ENCODE results near the gene CDH11. TPM values are rescaled to one million over a fixed set of nuclear protein-coding genes. Genes with fewer than 3 reads are reported as not detected.

The CDH11 gene
- total RNA-seq, 8 experiments from 2014 or later: 14.9 to 567 (median 49.1) TPM

DNA sequence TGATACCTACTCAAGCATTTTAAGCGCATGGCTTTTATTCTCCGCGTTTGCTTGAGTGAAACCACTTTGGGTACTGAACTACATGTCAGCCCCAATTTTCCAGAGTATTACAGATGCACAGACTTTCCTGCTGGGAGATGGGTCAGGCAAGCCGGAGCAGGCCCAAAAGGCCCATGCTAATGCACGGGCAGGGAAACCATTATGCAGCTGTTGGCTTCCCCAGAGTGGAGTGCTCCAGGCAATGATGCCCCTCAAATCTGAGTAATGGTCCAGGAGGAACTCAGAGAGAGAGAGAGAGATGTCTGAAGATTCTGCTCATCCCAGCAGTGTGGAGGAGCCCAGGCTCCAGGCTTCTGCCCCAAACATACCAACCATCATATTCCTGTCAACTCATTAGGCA lies 80.2 kb downstream of the CDH11 start:
- 83 to 100% (median 96%) methylated on average over 2 to 5 of the region's 5 CpGs; no CpG with 5 or more reads in 2 of the 10 experiments for WGBS, 10 experiments
- ATAC-seq (replicated peaks in 6 of 8): no peak
- peaks cover 13 to 15% of the 10 kb centered on the region in 2 donors for H3K4me1 ChIP-seq (replicated peaks in 1 of 2)
- in situ Hi-C loops (cut with MboI; ENCODE audit: low pct_unique_long_range_greater_than_20kb in 2 of 9, low sequenced_read_pairs in 9 of 9, unreplicated experiment in 9 of 9): no loop called here
- no peak overlapping the region for H3K27ac ChIP-seq
- H3K4me3 ChIP-seq: no peak overlapping the region

GRCh38 chr16:65038100-65038499 lies 83.8 kb downstream of the CDH11 start:
- H3K4me3 ChIP-seq: no peak overlapping the region
- H3K4me1 ChIP-seq (replicated peaks in 1 of 2): peaks cover 7 to 15% of the 10 kb centered on the region in 2 donors
- peak in 5 of 8 experiments; percentile 73 to 84 (median 76) for ATAC-seq (replicated peaks in 6 of 8)
- 17 to 100% (median 33%) methylated on average over 3 to 9 of the region's 9 CpGs; no CpG with 5 or more reads in 1 of the 10 experiments for WGBS, 10 experiments
- no peak overlapping the region for H3K27ac ChIP-seq
- in situ Hi-C loops (cut with MboI; ENCODE audit: low pct_unique_long_range_greater_than_20kb in 2 of 9, low sequenced_read_pairs in 9 of 9, unreplicated experiment in 9 of 9): no loop called here

DNA sequence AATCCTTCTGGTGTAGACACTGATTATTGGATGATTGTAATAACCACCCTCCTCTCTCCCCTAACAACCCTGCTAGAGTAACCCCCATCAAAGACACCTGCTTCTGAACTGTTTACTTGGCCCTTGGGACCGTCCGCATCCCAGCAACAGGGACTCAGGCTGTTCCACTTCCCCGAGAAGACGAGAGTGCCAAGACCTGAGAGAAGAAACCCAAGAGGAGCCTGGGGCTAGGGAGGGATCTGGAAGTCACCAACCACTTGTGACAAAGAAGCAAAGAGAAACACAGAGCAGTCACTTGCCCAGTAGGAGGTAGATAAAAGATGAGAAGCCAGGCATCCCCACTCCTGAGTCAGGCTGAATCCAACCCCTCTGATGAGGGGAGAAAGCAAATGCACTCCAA lies 84.3 kb downstream of the CDH11 start:
- ATAC-seq (replicated peaks in 6 of 8): peak in 2 of 8 experiments; percentile 33 to 64
- in situ Hi-C loops (cut with MboI; ENCODE audit: low pct_unique_long_range_greater_than_20kb in 2 of 9, low sequenced_read_pairs in 9 of 9, unreplicated experiment in 9 of 9): no loop called here
- 80 to 100% (median 86%) methylated on average over 1 to 4 of the region's 4 CpGs; no CpG with 5 or more reads in 5 of the 10 experiments for WGBS, 10 experiments
- Histone ChIP-seq H3K4me1 (replicated peaks in 1 of 2) (peaks cover 7 to 15% of the 10 kb centered on the region in 2 donors), H3K4me3 (no peak overlapping the region), H3K27ac (no peak overlapping the region)

GRCh38 chr16:65034915-65035314 lies 86.9 kb downstream of the CDH11 start:
- H3K27ac ChIP-seq: no peak overlapping the region
- in situ Hi-C loops (cut with MboI; ENCODE audit: low pct_unique_long_range_greater_than_20kb in 2 of 9, low sequenced_read_pairs in 9 of 9, unreplicated experiment in 9 of 9): no loop called here
- no peak for ATAC-seq (replicated peaks in 6 of 8)
- 75 to 93% (median 81%) methylated on average over 1 to 6 of the region's 8 CpGs; no CpG with 5 or more reads in 4 of the 10 experiments for WGBS, 10 experiments
- peaks cover 7 to 9% of the 10 kb centered on the region in 2 donors for H3K4me1 ChIP-seq (replicated peaks in 1 of 2)
- H3K4me3 ChIP-seq: no peak overlapping the region

GRCh38 chr16:65032387-65032786 lies 89.5 kb downstream of the CDH11 start:
- Histone ChIP-seq H3K4me1 (replicated peaks in 1 of 2) (peaks cover 0 to 3% of the 10 kb centered on the region in 2 donors), H3K27ac (no peak overlapping the region), H3K4me3 (no peak overlapping the region)
- in situ Hi-C loops (cut with MboI; ENCODE audit: low pct_unique_long_range_greater_than_20kb in 2 of 9, low sequenced_read_pairs in 9 of 9, unreplicated experiment in 9 of 9): no loop called here
- 80 to 100% (median 93%) methylated on average over 1 to 2 of the region's 2 CpGs; no CpG with 5 or more reads in 4 of the 10 experiments for WGBS, 10 experiments
- no peak for ATAC-seq (replicated peaks in 6 of 8)

DNA sequence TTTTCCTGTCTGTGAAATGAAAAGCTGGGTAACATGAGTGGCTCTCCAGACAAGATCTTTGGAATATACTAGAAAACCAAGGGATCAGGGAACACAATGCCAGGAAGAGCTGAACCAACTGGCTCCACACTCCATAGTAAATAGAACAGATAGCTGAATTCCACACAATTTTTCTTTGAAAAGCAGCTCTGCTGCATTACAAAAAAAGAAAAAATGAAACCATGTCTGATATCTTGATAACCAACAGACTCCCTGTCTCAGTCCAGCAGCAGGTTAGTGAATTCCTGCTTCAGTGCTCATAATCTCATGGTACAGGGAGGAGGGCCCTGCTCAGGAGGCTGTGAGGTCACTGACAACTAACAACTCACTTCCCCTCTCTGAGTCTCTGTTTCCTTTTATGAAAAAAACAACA lies 97.1 kb downstream of the CDH11 start:
- Histone ChIP-seq H3K4me1 (replicated peaks in 1 of 2) (peaks cover 0 to 4% of the 10 kb centered on the region in 2 donors), H3K4me3 (no peak overlapping the region), H3K27ac (no peak overlapping the region)
- in situ Hi-C loops (cut with MboI; ENCODE audit: low pct_unique_long_range_greater_than_20kb in 2 of 9, low sequenced_read_pairs in 9 of 9, unreplicated experiment in 9 of 9): no loop called here
- ATAC-seq (replicated peaks in 6 of 8): peak in 2 of 8 experiments; percentile 53 to 54

- H3K4me3 ChIP-seq: no peak overlapping the region
- 75 to 100% (median 97%) methylated on average over 1 to 4 of the region's 4 CpGs; no CpG with 5 or more reads in 1 of the 10 experiments for WGBS, 10 experiments
- peaks cover 0 to 4% of the 10 kb centered on the region in 2 donors for H3K4me1 ChIP-seq (replicated peaks in 1 of 2)
- in situ Hi-C loops (cut with MboI; ENCODE audit: low pct_unique_long_range_greater_than_20kb in 2 of 9, low sequenced_read_pairs in 9 of 9, unreplicated experiment in 9 of 9): no loop called here
- H3K27ac ChIP-seq: no peak overlapping the region
- no peak for ATAC-seq (replicated peaks in 6 of 8)
Observed at GRCh38 chr16:65023802-65024201, 98.1 kb downstream of the CDH11 start.

DNA sequence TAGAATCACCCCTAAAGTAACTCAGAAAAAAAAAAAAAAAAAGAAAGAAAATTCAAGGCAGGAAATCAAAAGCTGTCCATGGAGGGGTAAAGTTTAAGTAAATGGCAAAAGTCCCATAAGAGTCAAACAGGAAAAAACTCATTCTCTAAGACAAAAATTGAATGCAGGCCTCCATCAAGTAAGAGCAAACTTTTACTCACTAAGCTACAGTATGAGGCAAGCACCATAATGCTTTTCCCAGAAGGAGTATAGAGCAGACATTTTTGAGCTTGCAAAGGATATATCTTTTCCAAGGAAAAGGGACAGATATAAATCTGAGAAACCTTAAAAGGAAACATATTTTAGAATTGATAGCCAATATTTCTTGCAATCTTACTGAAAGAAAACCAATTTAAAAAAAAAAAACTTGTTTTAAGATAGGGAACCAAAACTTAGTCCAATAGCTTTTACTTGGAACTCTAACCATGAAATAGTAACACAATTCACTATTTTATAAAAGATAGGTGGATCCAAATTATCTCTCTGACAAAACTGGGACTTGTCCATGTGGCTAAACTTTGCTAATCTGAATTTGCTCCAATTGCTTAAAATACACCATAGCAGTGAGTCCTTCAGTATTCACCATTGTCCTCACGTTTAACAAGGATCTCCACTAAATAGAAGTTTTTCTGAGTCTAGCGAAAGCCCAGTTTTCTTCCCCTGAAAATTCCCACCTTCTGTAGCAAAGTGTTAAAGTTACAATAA lies 99.8 kb downstream of the CDH11 start:
- 51 to 100% (median 92%) methylated on average over 1 to 2 of the region's 2 CpGs for WGBS, 10 experiments
- no peak overlapping the region for H3K4me3 ChIP-seq
- H3K4me1 ChIP-seq (replicated peaks in 1 of 2): peaks cover 0 to 4% of the 10 kb centered on the region in 2 donors
- ATAC-seq (replicated peaks in 6 of 8): no peak
- no peak overlapping the region for H3K27ac ChIP-seq
- in situ Hi-C loops (cut with MboI; ENCODE audit: low pct_unique_long_range_greater_than_20kb in 2 of 9, low sequenced_read_pairs in 9 of 9, unreplicated experiment in 9 of 9): no loop called here

DNA sequence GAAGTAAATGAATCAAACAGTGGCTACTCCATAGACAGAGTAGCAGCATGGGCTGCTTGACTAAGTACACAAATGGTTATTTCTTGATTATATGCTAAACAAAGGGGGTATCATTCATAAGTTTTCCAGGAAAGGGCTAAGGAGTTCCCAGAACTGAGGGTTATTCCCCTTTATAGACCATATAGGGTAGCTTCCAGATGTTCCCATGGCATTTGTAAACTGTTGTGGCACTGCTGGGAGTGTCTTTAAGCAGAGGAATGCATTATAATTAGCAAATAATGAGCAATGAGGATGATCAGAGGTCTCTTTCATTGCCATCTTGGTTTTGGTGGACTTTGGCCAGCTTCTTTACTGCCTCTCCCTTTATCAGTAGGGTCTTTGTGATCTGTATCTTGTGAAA lies 105.1 kb downstream of the CDH11 start:
- peak in 3 of 8 experiments; percentile 35 to 82 (median 80) for ATAC-seq (replicated peaks in 6 of 8)
- Histone ChIP-seq H3K27ac (no peak overlapping the region), H3K4me1 (replicated peaks in 1 of 2) (no peaks in the 10 kb centered on the region), H3K4me3 (no peak overlapping the region)
- in situ Hi-C loops (cut with MboI; ENCODE audit: low pct_unique_long_range_greater_than_20kb in 2 of 9, low sequenced_read_pairs in 9 of 9, unreplicated experiment in 9 of 9): no loop called here

DNA sequence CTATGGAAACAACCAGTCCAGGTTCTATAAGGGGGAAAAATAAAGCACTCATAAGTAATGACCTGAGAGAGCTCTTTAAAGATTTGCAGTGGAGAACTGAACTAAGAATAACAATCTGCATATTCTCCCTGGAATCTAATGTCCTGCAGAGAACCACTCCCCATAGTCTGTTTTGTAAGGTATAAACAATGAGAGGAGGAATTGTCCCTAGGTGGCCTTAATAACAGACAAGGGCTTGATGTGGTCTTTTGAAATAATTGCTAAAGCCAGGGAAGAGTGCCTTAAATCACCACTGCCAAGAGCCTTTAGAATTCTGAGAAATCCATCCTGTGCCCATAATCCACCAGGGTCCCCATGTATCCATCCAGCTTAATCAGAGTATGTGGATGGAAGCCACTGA lies 106.3 kb downstream of the CDH11 start:
- H3K27ac ChIP-seq: no peak overlapping the region
- H3K4me1 ChIP-seq (replicated peaks in 1 of 2): no peaks in the 10 kb centered on the region
- H3K4me3 ChIP-seq: no peak overlapping the region
- in situ Hi-C loops (cut with MboI; ENCODE audit: low pct_unique_long_range_greater_than_20kb in 2 of 9, low sequenced_read_pairs in 9 of 9, unreplicated experiment in 9 of 9): no loop called here
- ATAC-seq (replicated peaks in 6 of 8): peak in 2 of 8 experiments; percentile 59 to 62

DNA sequence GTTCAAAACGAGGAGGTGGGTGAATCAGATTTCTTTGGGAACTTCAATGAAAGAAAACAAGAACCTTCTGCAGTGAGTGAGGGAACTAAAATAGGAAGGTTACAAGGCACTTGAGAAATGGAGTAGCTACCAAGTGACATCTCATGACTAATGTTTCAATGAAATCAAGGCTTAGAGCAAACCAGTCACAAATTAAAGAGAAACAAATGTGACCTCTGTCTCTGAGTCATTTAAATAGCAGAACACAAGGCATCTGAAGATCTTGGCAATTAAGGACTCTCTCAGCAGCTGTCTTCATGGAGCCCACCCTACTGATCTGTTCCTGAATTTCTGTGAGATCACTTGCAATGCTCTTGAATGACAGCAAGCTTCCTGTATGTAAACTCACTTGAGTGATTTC lies 109.5 kb downstream of the CDH11 start:
- Histone ChIP-seq H3K4me1 (replicated peaks in 1 of 2) (peaks cover 0 to 13% of the 10 kb centered on the region in 2 donors), H3K27ac (no peak overlapping the region), H3K4me3 (no peak overlapping the region)
- in situ Hi-C loops (cut with MboI; ENCODE audit: low pct_unique_long_range_greater_than_20kb in 2 of 9, low sequenced_read_pairs in 9 of 9, unreplicated experiment in 9 of 9): no loop called here
- peak in 1 of 8 experiments; percentile 10 for ATAC-seq (replicated peaks in 6 of 8)
- WGBS, 10 experiments: 0 to 86% (median 8%) methylated on average over 1 of the region's 1 CpG; no CpG with 5 or more reads in 6 of the 10 experiments

DNA sequence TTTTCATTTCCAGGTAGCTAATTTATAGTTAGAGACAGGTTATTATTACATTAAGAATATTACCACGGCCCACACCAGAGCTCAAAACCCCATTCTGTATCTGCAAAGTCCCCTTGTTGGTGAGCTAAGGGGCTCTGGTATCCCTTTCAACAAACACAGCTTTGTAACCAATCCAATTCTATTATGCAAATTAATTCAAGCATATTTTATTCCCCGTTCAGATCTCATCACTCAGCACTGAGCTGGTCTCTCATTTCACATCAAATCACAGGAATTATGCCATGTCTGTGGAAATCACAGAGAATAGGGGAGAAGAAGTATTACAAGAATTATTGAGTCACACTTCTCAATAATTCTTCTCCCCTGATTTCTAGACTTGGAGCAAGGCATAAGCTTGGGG lies 111.7 kb downstream of the CDH11 start:
- peak in 7 of 8 experiments; percentile 20 to 72 (median 60) for ATAC-seq (replicated peaks in 6 of 8)

DNA sequence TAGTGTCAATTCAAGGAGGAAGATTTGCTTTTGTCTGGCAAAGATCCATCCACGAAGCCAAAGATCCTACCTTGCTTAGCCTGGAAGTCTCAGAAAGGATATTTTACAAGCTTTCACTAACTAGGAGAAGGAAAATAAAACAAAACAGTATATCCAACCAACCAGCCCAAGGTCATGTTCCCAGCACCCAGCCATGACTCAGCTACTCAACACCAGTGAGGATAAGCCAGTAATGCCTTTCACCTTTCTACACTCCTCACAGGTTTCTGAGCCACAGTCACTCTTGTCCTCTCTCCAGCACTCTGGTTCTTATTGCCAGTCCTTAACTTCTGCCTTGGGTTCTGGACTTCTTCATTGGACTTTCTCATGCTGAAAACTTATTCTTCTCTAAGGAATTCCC lies 116.2 kb downstream of the CDH11 start:
- H3K27ac ChIP-seq: no peak overlapping the region
- in situ Hi-C loops (cut with MboI; ENCODE audit: low pct_unique_long_range_greater_than_20kb in 2 of 9, low sequenced_read_pairs in 9 of 9, unreplicated experiment in 9 of 9): no loop called here
- peaks cover 0 to 13% of the 10 kb centered on the region in 2 donors for H3K4me1 ChIP-seq (replicated peaks in 1 of 2)
- H3K4me3 ChIP-seq: no peak overlapping the region
- 88 to 100% (median 100%) methylated on average over 1 of the region's 1 CpG; no CpG with 5 or more reads in 3 of the 10 experiments for whole genome bisulfite sequencing, 10 experiments
- no peak for ATAC-seq (replicated peaks in 6 of 8)

More for the DNA sequence above, 111.7 kb downstream of the CDH11 start:
- no peak overlapping the region for H3K27ac ChIP-seq
- in situ Hi-C loops (cut with MboI; ENCODE audit: low pct_unique_long_range_greater_than_20kb in 2 of 9, low sequenced_read_pairs in 9 of 9, unreplicated experiment in 9 of 9): no loop called here
- peaks cover 0 to 13% of the 10 kb centered on the region in 2 donors for H3K4me1 ChIP-seq (replicated peaks in 1 of 2)
- 0 to 100% (median 52%) methylated on average over 1 to 2 of the region's 2 CpGs; no CpG with 5 or more reads in 2 of the 10 experiments for WGBS, 10 experiments
- no peak overlapping the region for H3K4me3 ChIP-seq

- WGBS, 10 experiments: 99 to 100% (median 100%) methylated on average over 1 to 9 of the region's 16 CpGs; no CpG with 5 or more reads in 3 of the 10 experiments
- no peak for ATAC-seq (replicated peaks in 6 of 8)
- H3K4me3 ChIP-seq: no peak overlapping the region
- H3K4me1 ChIP-seq (replicated peaks in 1 of 2): peaks cover 0 to 4% of the 10 kb centered on the region in 2 donors
- no peak overlapping the region for H3K27ac ChIP-seq
- in situ Hi-C loops (cut with MboI; ENCODE audit: low pct_unique_long_range_greater_than_20kb in 2 of 9, low sequenced_read_pairs in 9 of 9, unreplicated experiment in 9 of 9): no loop called here
Observed at GRCh38 chr16:65004570-65004969, 117.3 kb downstream of the CDH11 start.

Data from motor neuron (in vitro differentiated cells).